ENCODE data around the gene C3orf38. TPM values are rescaled to one million over a fixed set of nuclear protein-coding genes. Genes with fewer than 3 reads are reported as not detected.

The C3orf38 gene
- polyA plus RNA-seq, 3 donors: 9.1 to 25.4 (median 24.9) TPM

DNA sequence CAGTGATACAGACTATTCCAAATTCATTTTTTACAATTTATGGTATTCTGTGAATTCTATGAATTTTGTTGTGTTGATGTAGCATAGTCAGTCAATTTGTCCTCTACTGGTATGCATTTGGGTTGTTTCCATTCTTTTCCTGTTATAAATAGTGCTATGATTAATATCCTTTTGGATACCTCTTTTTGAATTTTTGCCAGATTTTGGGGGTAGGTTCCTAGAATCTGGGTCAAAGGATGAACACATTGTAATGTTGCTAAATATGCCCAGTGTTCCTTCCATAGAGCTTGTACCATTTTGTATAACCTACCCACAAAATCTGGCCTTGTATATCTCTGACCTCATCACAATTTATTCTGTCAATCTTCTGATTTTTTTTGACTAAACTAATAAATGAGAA lies 44.4 kb upstream of the C3orf38 start:
- no peak overlapping the region for H3K4me3 Mint-ChIP-seq
- H3K27ac Mint-ChIP-seq: no peak overlapping the region
- Histone ChIP-seq H3K9me3 (replicated peaks in 1 of 2; ENCODE audit: control insufficient read depth in 1 of 2, insufficient read depth in 1 of 2, low read length in 2 of 2) (no peaks in the 10 kb centered on the region), H3K9ac (ENCODE audit: insufficient read depth, low read length, poor library complexity, severe bottlenecking) (no peak overlapping the region), H3K36me3 (replicated peaks in 1 of 2; ENCODE audit: control insufficient read depth in 1 of 2, insufficient read depth in 2 of 2, low read length in 2 of 2) (no peaks in the 10 kb centered on the region), H4K20me1 (ENCODE audit: insufficient read depth, low read length) (peaks cover under 1% of the 10 kb centered on the region), H3K79me2 (ENCODE audit: insufficient read depth, low read length) (peaks cover 44% of the 10 kb centered on the region), H3K4me2 (replicated peaks; ENCODE audit: extremely low read depth, low read length, poor library complexity, severe bottlenecking) (no peak overlapping the region), H3K4me1 (ENCODE audit: control insufficient read depth in 1 of 2, insufficient read depth in 2 of 2, low read length in 2 of 2) (no peaks in the 10 kb centered on the region), H3K27ac (ENCODE audit: low read depth in 1 of 2, low read length in 2 of 2) (no peak overlapping the region), H3K4me3 (replicated peaks in 1 of 3; ENCODE audit: low read depth in 2 of 3, low read length in 3 of 3) (no peak overlapping the region), H2AFZ (ENCODE audit: insufficient read depth, low read depth, low read length, poor library complexity, severe bottlenecking) (no peak overlapping the region), H3K27me3 (ENCODE audit: control insufficient read depth in 2 of 2, insufficient read depth in 2 of 2, low read length in 2 of 2) (no peaks in the 10 kb centered on the region)
- no peaks in the 10 kb centered on the region for H3K9me3 Mint-ChIP-seq
- no peaks in the 10 kb centered on the region for H3K27me3 Mint-ChIP-seq (ENCODE audit: low read depth in 3 of 3)
- intact Hi-C loops (cut with micrococcal nuclease): no loop called here
- DNase-seq: no peak
- H3K4me1 Mint-ChIP-seq: peaks cover 4% of the 10 kb centered on the region
- peaks cover 2 to 36% of the 10 kb centered on the region in 2 donors for H3K36me3 Mint-ChIP-seq
- TF ChIP-seq, protein P1, sequence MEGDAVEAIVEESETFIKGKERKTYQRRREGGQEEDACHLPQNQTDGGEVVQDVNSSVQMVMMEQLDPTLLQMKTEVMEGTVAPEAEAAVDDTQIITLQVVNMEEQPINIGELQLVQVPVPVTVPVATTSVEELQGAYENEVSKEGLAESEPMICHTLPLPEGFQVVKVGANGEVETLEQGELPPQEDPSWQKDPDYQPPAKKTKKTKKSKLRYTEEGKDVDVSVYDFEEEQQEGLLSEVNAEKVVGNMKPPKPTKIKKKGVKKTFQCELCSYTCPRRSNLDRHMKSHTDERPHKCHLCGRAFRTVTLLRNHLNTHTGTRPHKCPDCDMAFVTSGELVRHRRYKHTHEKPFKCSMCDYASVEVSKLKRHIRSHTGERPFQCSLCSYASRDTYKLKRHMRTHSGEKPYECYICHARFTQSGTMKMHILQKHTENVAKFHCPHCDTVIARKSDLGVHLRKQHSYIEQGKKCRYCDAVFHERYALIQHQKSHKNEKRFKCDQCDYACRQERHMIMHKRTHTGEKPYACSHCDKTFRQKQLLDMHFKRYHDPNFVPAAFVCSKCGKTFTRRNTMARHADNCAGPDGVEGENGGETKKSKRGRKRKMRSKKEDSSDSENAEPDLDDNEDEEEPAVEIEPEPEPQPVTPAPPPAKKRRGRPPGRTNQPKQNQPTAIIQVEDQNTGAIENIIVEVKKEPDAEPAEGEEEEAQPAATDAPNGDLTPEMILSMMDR (IDR thresholded peaks at IDR 0.05): no peak

DNA sequence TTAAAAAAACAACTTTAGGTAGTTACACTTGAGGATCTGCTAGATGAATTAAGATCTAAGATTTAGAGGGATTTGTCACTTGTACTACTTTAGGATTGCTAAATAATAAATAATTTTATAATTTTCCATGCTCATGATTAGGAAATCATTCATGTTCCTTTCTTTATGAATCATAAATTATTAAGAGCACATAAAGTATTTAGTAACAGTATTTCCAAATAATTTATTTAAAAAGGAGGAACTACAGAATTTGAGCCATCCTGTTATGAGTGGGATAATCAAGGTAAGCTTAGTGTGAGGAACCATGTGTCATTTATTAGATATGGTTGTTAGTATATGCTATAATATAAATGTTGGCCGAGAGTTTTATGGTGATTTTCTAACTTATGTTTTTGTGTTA lies 37.5 kb upstream of the C3orf38 start:
- no peak overlapping the region for H2AFZ ChIP-seq (ENCODE audit: insufficient read depth, low read depth, low read length, poor library complexity, severe bottlenecking)
- H3K4me2 ChIP-seq (replicated peaks; ENCODE audit: extremely low read depth, low read length, poor library complexity, severe bottlenecking): no peak overlapping the region
- H3K4me3 ChIP-seq (replicated peaks in 1 of 3; ENCODE audit: low read depth in 2 of 3, low read length in 3 of 3): no peak overlapping the region
- Mint-ChIP-seq H3K4me3 (no peak overlapping the region), H3K36me3 (peaks cover 21 to 36% of the 10 kb centered on the region in 2 donors), H3K4me1 (peaks cover under 1% of the 10 kb centered on the region), H3K27me3 (ENCODE audit: low read depth in 3 of 3) (no peaks in the 10 kb centered on the region), H3K9me3 (no peaks in the 10 kb centered on the region), H3K27ac (no peak overlapping the region)
- no peak overlapping the region for H3K9ac ChIP-seq (ENCODE audit: insufficient read depth, low read length, poor library complexity, severe bottlenecking)
- peaks cover 7 to 29% of the 10 kb centered on the region in 2 donors for H3K36me3 ChIP-seq (replicated peaks in 1 of 2; ENCODE audit: control insufficient read depth in 1 of 2, insufficient read depth in 2 of 2, low read length in 2 of 2)
- H3K79me2 ChIP-seq (ENCODE audit: insufficient read depth, low read length): peaks cover 49% of the 10 kb centered on the region
- H3K4me1 ChIP-seq (ENCODE audit: control insufficient read depth in 1 of 2, insufficient read depth in 2 of 2, low read length in 2 of 2): peaks cover 0 to 1% of the 10 kb centered on the region in 2 donors
- H4K20me1 ChIP-seq (ENCODE audit: insufficient read depth, low read length): peaks cover 6% of the 10 kb centered on the region
- intact Hi-C loops (cut with micrococcal nuclease): loop anchor here in 1 of 2 donors (10.0 kb wide), 1 partner anchor 47 kb away; no protein-coding TSS in a partner anchor
- DNase-seq: peak; percentile 0 to 32 (median 6)
- no CpG with 5 or more reads among the region's 1 CpG for WGBS (ENCODE audit: insufficient coverage)
- no peak overlapping the region for H3K27ac ChIP-seq (ENCODE audit: low read depth in 1 of 2, low read length in 2 of 2)
- H3K27me3 ChIP-seq (ENCODE audit: control insufficient read depth in 2 of 2, insufficient read depth in 2 of 2, low read length in 2 of 2): no peaks in the 10 kb centered on the region
- TF ChIP-seq, protein P1 (IDR thresholded peaks at IDR 0.05): no peak
- H3K9me3 ChIP-seq (replicated peaks in 1 of 2; ENCODE audit: control insufficient read depth in 1 of 2, insufficient read depth in 1 of 2, low read length in 2 of 2): no peaks in the 10 kb centered on the region

All from CD14-positive monocyte (primary cell).